Stimulated activated CD4-positive, alpha-beta T cell treated with anti-CD3 and anti-CD28 coated beads, TNF-alpha, amount 100 ng/mL, for 4 hours (primary cell): ENCODE measurements around the gene TSPAN11.
"Not testable (repeated sequence)": the region's sequence is repeated elsewhere in the genome, so short reads cannot be mapped to it uniquely, and the experiment has no call there.

Experiments
- DNase-seq, 3 experiments: peaks; one replicate each; pipeline ENCODE4 v3.0.0-alpha.2; 2020; ENCODE audit warnings: low read depth in 3 of 3

The TSPAN11 gene

DNA sequence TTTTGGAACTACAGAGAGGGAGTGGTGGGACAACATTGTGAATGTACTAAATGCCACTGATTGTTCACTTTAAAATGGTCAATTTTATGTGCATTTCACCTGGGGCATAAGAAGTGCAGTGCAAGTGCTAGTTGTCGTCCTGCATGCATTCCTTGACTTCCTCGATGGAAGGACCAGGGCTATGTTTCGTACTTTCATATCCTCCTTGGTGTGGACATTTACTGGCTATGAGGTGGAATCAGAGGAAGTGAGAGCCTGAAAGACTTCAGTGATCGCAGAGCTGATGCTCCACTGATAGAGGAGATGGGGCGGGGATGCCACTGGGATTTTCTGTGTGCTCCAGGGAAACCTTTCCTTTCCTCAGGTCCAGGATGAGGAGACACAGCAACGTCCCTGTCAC lies 93.0 kb downstream of the TSPAN11 start:
- DNase-seq = no peak

DNA sequence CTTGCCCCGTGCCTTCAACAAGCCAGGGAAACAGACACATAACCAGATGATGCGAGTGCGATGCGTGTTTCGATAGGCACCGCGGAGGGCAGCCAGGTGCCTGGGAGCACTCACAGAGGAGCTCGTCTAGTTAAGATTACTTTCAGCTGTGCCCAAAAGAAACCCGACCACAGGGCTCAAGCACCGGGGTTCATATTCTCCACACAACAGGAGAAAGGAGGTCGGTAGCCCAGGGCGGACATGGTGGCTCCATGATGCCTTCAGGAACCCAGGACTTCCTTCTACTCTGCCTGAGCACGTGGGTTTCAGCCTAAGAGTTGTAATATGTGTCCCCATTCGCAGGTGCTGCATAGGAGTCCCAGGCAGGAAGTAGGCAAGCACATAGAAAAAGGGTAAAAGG lies 93.4 kb downstream of the TSPAN11 start:
- DNase-seq = no peak

DNA sequence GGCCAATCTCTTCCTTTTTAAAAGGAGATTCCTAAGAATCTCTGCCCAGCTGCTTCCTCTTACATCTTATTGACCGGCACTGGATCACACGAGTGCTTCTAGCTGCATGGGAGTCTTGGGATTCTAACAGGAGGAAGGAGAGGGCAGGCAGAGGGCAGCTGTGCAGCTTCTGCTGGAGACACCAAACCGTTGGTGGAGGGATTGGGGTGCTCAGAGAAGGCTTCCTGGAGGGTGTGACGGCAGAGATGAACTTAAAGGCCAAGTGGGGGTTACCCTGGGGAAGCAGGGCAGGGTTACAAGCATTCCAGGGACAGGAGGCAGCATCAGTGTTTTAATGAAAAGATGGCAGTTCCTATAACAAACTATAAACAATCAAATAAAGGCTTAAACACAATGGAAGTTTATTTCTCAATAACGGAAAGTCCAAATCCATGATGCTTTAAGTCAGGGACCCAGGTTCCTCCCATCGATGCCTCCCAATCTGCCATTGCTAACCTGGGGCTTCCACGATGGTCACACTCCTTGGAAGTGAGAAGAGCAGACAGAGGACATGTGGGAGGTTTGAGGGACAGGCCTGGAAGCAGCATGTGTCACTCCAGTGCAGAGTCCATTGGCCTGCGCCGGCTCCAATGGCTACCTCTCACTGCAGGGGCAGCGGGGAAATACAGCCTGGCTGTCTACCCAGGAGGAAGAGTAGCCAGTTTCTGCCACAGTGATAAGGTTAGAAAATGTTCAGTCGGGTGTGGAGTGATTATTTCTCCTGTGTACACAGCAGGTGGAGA lies 94.0 kb downstream of the TSPAN11 start:
- no peak for DNase-seq

DNA sequence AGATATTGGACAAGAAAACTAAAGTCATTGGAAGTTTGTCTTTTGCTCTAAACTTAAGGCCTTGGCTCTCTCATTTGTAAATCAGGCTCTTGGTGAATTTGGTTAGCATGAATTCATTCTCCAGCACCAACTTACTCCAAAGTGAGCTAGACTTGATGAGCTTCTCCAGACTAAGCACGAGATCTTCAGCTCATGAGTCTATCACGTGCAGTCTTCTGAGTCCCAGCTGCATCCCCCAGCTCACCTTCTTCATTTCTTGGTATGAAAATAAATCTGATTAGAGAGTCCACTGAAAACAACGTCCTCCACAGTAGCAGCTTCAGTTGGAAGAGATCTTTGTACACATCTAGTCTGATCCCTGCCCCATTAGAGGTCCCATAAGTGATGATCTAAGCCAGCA lies 94.6 kb downstream of the TSPAN11 start:
- no peak for DNase-seq

DNA sequence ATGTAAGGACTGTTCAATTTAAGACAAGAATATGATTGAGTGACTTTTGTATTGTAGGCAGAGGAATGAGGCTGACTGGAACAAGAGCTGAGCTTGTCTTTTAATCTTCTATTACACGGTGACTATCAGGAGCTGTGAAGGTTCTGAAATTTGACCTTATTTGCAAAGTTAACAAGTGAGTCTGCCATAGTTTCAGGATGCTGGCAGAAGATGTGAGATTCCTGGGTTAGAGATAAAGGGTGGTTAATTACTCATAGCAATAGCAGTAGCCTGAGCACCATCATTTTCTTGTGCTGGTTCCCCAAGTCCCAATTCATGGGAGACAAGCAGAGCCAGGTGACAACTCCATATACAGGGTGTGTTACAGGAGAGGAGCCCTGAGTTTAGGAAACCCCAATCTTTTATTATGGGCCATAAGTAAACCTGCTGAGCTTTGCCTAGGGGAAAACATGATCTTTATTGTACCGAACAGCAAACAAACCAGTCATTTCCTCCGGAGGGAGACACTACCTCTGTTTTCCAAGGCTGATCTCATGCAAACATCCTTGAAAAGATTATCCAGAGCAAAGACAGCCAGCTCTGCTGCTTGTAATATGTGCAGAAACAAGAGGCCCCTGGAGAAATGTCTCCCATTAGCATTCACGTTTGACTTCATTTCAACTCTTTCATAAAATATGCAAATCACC lies 95.4 kb downstream of the TSPAN11 start:
- no peak for DNase-seq

DNA sequence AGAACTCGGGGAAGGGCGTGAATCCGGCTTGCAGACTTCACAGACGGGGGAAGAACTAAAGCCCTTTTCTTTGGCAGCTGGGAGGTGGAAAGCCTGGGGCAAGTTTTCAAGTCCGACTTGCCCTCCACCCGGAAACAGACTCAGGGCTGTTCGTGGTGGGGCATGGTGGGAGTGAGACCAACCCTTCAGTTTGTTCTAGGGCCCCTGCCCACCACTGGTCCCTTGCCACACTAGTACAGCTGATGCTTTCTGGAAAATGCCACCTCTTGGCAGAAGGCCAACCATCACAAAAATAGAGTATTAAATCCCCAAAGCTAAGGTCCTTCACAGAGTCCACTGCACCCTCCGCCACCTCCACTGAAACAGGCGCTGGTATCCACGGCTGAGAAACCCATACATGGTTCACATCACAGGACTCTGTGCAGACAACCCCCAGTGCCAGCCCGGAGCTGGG lies 96.8 kb downstream of the TSPAN11 start:
- DNase-seq = no peak

DNA sequence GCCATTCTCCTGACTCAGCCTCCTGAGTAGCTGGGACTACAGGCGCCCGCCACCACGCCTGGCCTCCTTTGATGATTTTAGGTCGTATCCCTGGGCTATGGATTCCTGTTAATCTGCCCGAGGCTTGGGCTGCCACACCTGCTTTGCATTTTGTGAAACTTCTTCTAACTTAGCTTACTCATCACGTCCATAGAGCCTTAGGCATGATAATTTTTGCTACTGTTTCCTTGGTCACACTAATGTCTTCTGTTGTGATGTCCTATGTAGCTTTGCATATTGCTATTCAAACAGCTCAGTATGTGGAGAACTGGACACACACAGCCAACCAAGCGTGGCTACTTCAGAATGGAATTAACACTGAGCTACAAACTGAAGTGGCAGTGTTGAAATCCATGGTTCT lies 99.7 kb downstream of the TSPAN11 start:
- DNase-seq = no peak

DNA sequence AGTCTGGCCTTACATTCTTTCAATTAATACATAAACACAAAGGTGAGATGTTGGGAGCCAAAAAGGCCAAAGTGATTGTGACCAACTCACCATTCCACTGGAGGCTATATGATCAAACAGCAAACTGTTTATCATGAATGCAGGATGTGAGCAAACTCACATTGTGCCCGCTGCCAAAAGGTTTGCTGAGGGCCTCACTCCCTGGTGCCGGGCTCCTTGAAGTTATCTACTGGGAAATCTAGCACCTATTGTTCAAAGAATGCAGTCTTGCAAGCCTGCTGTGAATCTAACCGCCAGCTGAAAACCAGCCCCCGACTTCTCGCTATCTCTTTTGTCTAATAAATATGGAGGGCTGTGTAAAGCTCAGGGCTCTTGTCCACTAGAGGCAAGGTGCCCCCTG lies 100.5 kb downstream of the TSPAN11 start:
- not testable (repeated sequence) for DNase-seq

- no peak for DNase-seq
Observed at GRCh38 chr12:31029468-31029867, 102.9 kb downstream of the TSPAN11 start.

- DNase-seq = no peak
Observed at GRCh38 chr12:31029916-31030562, 103.5 kb downstream of the TSPAN11 start.

DNA sequence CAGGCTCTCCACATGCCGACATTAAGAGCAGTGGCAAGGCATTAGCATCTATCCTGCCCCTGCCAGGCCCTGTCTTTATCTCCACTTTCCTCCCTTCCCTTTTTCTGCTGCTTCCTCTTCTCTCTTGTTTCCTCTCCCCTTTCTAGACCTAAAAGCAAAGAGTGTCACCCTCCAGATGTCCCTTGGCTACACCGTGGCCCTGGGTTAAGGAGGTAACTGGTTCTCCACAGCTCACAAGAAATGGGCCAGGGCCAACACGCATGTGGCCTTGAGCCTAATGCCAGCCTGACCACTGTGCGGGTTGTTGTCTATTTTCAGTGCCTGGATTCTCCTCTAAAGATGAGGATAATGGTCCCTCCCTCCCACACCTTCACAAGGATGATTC lies 105.4 kb downstream of the TSPAN11 start:
- no peak for DNase-seq

- no peak for DNase-seq
Observed at GRCh38 chr12:31033146-31033545, 106.6 kb downstream of the TSPAN11 start.

DNA sequence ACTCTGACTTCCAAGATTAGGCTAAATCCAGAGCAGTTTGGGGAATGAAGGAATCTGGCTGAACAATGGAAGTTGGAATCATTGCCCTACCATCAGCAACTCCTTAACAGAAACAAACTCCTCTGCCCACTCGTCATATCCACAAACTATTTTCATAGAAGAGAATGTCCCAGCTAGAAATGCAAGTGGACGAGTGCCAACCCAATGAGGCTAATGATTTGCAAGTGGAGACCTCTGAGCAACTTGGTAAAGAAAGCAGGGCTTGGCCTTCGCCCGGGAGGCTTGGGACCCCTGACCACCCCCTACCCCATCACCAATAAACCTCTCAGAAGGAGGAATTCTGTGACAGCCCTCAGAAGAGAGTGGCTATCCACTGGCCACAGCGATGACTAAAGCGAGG lies 107.1 kb downstream of the TSPAN11 start:
- DNase-seq = no peak

DNA sequence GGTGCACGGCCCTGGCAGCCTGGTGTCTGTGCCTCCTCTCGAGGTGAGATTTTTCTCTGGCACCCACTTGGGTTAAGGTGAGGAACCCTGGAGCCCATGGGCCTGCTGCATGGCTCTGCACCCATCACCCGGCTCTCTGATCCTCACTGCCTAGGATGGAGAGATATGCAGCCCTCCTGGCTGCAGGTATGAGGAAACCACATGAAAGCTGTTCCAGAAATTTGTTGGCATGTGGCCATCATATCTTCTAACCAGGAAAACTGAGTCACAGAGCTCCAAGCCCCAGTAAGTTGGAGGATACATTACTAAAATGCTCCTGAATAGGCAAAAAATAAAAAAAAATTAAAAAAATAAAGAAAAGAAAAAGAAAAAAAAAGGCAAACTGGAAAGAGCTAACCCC lies 107.8 kb downstream of the TSPAN11 start:
- DNase-seq = no peak

DNA sequence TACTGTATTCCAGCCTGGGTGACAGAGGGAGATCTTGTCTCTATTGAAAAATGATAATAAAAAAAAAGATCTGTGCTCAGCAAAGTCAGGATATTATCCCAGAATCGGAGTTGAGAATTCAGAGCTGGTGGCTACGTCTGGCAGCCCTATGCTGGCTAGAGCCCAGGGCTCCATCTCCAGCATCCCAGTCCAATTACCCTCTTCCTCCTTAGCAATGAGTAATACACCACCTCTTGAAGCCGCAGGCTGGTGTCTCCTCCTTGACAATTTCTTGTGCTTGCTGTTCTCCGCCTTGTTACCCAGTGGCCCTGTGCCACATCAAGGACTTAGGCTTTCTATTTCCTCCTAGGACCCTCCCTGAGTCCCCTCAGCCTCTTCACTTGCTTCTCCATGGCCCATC lies 108.7 kb downstream of the TSPAN11 start:
- no peak for DNase-seq

DNA sequence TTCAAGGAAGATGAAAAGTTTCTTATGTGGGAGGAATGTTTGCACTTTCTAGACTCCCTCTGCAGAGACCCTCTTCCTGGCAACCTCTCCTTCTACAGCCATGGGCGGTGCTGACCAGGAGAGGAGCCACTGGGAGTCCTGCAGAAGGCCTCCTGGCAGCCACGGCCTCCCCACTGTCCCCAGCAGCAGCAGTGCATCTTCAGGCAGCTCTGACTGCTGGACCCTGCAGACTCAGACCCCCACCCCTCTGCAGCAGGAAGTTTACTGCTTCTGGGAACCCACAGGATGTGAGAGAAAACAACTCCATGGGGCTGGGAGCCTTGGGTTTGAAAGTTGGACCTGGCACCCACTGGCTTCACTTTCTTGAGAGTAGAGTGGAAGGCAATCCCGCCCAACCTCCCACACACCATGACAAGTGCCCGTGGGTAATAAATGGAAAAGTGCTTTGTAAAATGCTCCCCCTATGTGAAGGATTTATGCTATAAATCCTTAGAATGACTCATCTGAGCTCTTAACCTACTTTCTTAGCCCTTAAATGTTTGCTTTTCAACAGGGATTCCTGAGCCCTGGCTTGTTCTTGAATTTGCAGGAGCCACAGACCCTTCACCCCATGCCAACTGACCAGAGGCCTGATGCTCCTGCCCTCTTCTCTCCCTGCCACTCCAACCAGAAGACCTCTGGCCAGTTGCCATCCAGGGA lies 109.6 kb downstream of the TSPAN11 start:
- DNase-seq = no peak

DNA sequence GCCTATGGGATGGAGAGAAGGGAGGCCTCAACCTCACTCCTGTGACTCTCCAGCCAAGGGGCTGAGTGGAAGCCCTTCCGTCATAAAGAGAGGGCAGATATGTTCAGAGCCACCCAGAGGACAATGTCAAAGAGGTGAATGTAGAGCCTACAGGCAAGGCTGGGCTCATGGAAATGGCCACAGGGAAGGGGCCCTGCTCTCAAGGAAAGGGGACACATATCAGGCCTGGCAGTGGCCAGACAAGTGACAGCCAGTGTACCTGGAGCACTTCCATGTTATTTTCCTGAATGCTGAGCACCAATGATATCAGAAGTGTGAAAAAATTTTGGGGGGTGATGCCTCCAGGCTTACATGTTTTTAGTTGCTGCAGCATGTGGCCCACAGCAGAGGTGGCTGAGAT lies 110.5 kb downstream of the TSPAN11 start:
- no peak for DNase-seq

DNA sequence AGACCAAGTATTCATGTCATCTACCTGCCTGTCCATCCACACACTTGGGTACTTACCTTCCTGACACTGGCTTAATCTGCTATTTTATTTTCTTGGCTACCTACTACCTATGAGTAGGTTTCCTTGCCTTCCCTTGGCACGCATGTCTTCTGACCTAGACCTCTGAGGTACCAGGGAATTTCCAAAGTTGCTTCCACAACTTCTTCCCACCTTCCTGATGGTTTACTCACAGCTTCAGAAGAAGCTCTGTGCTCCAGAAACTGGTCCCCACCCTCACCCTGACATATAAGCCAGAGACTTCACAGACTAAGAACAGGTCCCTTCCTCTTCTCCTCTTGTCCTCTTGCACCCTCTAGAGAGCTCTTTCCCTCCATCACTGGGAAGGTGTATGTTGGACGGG lies 111.4 kb downstream of the TSPAN11 start:
- DNase-seq = no peak

GRCh38 chr12:31041033-31041564 lies 114.6 kb downstream of the TSPAN11 start:
- DNase-seq = no peak
